HG03432 (cell line): ENCODE results near the gene ARL5C.
A peak's percentile ranks its signal among the peaks of the same experiment; 100 is the strongest.
"Not testable (repeated sequence)": the region's sequence is repeated elsewhere in the genome, so short reads cannot be mapped to it uniquely, and the experiment has no call there.

Experiments used
- ATAC-seq: cut with Tn5 transposase; IDR thresholded peaks from one replicate; pipeline ENCODE4 v1.9.1; 2021; ENCODE audit warnings: mild to moderate bottlenecking, moderate library complexity; ENCODE audit not compliant: unreplicated experiment

Gene ARL5C

DNA sequence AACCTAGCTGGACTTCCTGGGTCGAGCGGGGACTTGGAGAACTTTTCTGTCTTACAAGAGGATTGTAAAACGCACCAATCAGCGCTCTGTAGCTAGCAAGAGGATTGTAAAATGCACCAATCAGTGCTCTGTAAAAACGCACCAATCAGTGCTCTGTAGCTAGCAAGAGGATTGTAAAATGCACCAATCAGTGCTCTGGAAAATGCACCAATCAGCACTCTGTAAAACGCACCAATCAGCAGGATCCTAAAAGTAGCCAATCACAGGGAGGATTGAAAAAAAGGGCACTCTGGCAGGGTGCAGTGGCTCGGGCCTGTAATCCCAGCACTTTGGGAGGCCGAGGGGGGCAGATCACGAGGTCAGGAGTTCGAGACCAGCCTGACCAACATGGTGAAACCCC is 2.5 kb upstream of the ARL5C start:
- not testable (repeated sequence) for ATAC-seq

DNA sequence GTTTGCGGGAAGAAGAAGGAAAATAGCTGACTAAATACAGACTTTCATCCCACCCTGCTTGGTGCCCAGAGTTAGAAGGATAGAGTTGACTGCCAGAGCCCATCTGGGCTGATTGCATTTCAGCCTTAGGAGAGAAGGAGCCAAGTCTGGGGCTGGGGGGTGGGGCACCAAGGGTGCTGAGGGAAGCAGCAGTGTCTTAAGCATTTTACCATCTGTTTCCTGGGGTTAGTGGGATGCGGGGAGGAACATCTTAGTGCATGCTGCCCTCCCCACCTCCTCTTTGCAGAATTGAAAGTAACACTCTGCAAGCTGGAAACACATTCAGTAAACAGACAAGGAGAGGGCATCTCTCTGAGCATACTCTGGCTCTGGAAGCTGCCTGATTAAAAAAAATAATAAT is 1.5 kb upstream of the ARL5C start:
- no peak for ATAC-seq

DNA sequence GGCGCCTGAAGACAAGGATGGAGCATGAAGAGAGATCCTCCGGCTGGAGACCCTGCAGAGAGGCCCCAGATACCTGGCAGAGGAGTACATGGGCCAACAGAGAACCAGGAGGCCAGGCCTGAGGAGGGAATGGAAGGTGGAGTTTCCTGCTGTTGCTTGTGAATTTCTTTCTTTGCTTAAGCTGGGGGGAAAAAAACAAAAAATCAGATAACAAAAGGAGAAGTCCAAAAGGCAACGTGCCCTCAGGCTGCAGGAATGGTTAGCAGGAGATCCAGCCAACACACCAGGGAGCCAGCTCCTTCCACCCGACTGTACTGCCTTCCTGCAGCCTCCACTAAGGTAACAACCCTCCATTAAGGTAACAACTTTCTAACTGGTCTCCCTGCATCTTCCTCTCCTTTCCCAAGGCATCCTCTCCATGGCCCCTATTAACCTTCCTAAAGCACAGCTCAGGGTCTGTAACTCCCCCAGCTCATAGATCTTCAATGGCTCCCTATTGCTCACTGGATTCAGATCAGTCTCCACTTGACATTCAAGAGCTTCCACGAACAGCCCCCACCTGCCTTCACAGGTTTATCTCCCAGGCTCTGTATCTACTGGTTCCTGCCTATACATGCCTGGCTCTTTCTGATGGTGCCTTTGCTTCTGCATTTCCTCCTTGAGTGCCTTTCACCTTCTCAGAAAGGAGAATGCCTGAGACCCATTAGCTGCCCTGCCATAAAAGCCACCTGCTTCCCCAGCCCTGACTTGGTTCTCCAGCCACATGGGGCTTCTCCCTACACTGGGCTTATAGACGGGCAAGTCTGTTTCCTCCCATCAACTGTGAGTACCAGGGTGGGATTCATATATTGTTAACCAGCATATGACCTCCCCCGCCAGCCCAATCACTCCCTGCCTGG is 725 bp upstream of the ARL5C start:
- no peak for ATAC-seq

DNA sequence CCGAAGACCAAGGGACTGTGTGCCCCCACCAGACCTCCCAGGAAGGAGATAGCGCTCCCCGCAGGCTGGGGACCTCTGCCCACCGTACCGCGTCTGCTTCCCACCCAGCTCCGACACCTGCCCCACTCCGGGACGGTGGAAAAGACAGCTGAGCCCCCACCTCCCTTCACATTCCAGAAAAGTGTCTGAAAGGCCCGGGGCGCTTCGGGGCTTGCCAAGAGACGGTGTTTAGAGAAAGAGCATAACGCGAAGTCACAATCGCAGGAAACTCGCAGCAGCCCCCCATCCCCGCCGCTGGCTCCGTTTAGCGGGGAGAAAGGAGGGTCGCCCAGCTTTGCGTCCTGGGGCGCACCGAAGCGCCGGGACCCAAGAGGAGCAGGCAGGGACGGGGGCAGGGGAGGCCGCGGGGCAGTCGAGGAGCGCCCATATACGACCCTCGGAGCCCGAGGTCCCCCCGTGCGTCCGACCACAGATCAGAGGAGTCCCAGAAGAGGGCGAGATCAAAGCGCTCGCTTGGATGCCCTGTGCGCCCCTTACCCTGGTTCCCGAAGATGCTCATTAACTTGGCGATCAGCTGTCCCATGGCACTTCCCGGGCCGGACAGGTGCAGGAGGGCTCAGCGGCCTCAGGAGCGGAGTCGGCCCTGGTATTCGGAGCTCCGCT is 652 bp downstream of the ARL5C start:
- no peak for ATAC-seq

DNA sequence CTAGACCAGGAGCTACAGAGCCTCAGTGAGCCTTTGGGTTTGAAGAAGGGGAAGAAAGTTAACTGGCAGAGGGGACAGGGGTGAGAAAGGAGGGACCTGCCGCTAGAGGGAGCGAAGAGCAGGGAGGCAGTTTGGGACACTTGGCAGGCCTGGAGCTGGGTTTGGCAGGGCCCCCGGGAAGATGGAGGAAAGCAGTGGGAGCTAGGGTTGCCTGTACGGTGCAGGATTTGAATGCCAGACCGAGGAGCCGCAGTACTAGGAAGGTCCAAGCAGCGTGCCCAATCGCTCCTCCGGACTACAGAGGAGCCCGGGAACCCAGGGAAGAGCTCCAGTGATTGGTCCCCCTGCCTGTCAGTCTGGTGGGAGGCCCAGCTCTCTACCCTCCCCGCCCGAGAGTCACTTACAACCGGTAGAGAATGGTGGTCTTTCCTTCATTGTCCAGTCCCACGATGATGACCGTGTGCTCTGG is 1.3 kb downstream of the ARL5C start:
- ATAC-seq = peak; percentile 82

DNA sequence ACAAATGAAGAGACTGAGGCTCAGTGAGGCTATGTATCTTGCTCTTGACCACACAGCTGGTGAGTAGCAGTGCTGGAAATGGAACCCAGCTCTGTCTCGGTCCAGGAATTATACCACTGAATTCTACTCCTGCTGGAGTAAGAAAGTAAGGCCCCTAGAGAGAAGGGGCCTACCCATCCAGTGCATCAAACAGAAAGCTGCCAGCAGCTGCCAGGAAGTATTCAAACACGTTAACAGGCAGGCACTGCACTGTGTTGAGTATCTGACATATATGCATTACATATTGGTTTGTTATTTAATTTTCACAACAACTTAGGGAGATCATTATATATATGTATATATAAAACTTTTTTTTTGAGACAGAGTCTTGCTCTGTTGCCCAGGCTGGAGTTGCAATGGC is 4.0 kb downstream of the ARL5C start:
- no peak for ATAC-seq

DNA sequence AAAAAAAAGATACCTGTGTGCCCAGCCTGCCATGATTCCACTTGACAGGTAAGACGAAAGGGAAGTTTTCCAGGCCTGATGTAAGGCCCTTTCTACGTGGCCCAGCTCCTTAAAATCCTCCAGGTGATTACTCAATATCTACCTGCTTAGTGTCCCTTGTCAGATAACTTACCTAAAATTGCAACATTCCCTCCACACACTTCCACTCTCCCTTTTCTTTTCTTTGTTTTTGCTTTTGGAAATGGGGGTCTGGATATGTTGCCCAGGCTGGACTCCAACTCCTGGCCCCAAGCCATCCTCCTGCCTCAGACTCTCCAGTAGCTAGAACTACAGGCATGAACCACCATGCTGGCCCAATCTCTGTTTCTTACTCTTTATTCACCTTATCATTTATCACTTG is 7.3 kb downstream of the ARL5C start:
- no peak for ATAC-seq

DNA sequence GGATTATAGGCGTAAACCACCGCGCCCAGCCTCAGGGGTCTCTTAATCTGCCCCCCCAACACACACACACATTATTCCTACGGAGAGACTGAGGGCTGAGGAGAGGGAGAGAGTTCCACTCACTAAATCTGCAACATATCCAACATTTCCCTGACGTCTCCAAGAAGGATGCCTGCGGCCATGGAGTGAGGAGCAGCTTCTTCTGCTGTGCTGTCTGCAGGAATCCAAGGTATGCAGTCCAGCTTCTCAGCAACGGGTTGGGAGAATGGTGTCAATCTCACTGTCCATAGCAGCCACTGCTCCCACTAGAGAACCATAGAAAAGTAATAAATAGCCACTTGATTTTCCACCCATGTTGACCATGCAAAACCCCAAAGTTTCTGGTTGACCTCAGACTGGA is 9.5 kb downstream of the ARL5C start:
- ATAC-seq = no peak

DNA sequence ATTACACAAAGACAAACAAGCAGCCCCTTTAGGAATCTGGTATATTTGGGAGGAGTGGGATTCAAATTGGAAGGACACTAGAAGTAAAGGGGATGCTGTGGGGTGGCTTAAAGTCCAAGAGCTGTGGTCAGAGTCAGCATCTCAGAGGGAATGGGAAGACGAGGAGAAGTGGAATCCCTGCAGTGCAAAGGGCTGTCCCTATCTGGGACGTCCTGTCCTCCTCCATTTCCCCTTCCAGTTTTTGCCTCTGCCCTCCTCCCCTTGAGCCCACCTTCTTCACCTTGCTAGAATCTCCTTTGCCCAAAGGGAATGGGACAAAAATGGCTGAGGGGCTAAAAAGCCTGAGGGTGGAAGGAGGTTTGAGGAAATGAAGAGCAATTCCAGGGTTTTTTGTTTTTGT is 10.3 kb downstream of the ARL5C start:
- ATAC-seq = no peak

DNA sequence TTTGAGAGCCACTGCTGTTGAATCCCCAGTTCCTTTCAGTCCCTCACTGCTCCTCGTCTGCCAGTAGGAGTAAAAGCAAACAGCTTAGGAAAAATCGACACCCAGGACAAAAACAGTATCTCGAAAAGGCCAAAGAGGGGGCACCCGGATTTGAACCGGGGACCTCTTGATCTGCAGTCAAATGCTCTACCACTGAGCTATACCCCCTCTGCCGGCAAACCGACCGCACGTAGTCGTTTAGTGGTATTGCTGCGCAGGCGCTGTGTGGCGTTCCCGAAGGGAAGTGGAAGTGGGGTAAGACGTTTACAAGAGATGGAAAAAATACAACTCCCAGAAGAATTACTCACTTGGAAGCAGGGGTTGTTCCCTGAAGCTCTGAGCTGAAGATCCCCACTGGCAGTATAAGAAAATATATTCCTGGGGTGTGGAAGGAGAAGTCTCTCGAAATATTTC is 12.3 kb downstream of the ARL5C start:
- ATAC-seq = peak; percentile 44

DNA sequence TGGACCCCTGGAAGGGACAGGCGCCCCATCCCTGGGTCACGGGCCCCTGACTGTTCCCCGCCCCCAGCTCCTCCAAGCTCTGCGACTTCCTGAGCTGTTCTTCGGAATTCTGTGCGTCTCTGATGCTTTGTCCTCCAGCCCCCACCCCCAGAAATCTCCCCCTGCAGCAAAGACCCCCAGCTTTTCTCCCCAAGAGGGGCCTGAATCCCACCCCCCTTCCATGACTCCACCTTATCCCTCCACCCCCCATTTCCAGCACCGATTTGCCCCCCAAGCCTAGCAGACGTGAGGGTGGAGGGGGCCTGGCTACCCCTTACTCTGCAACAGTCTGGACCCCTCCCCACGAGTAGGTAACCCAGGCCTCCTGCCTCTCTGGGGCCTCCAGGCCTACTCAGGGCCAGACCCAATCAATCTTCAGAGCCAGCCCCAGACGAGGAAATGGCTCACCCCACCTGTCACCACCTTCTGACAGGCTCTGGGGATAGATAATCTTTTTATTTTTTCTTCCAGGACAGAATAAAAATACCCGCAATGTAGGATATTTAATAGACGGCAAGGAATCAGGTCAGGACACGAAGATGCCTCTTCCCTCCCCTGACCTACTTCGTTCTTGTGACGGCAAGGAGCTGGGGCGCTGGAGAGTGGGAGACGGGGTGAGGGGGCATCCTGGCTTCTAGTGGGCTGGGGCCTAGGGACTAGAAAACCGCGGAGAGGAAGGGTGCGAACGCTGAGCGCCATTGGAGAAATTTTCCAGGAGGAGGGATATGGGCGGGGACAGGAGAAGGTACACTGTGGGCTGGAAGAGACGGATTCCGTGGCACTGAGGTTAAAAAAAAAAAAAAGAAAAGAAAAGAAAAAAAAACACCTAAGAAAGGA is 13.8 kb downstream of the ARL5C start:
- ATAC-seq = no peak

DNA sequence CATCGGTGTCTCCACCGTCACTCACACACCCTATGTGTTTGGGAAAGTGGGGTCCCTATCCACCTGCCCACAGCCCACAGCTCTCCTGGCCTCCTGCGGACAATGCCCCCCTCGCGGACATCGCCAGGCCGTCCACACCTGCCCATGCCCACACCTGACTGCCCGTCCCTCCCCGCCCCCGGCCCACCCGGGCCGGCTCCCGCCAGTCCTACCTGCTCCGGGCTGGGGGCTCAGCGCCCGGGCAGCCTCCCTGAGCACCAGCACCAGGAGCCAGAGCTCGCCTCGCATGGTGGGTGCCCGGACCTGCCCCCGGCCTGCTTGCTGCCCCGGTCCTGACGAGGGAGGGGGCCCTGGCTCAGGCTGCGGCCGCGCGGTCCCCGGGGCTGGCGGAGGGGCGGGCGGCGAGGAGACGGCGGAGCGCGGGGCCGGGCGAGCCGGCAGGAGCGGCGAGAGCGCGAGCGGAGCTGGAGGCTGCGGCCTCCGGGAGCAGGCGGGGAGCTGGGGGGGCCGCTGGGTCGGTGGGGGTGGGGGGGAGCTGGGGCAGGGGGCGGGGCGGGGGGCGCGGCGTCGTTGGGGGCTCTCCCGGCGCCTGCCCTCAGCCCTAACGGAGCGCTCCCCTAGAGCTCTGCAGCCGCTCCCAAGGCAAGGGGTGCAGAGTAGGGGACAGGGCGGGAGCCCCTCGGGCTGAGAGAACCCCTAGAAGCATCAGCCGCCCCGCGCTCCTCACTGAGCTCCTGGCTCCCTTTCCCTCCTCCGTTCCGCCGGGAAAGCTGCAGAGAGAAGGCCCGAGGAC is 14.6 kb downstream of the ARL5C start, which contains the start of gene PLXDC1:
TSS of gene PLXDC1 (minus strand) at position 488 of the 793 bp plus-strand sequence. CDS start at position 288, 200 bp downstream.
- ATAC-seq = no peak

DNA sequence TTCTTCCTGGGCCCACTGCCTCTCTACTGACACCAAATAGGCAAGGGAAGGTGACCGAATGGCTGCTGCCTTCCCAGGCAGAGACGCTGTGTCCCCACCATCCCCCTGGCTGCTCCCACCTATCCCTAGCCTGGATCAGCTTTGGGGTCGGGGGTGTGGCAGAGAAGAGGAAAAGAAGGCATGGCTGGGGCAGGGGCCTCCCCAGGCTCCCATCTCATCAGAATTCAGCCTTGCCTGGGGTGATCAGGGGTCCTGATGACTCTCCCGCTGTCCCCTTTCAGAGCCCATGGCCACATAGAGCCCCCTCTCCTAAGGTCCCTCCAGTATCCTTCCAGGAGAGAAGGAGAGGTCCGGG is 15.2 kb downstream of the ARL5C start:
- ATAC-seq = no peak

DNA sequence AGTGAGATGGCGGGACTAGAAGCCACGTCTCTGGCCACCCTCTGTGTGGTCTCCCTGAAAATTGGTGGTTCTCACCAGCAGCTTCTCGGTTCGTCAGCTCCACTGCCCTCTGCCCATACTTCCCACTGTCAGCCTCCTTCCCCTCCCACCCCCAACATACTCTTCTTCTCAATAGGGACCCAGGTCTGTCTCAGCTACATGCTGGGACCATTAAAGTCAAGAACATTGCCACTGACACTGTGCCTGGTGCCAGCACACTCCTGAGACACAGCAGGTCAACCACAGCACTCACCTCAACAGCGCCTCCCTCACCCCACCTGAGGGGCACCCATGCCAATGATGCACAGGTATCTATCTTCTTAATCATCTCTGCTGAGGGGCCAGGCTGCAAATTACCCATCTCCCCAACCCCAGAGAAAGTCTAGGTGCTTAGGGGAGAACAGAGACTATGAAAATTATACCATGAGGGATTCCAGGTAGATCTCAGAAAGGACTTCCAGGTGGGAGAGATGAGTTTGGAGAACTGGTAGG is 15.8 kb downstream of the ARL5C start:
- ATAC-seq = no peak

DNA sequence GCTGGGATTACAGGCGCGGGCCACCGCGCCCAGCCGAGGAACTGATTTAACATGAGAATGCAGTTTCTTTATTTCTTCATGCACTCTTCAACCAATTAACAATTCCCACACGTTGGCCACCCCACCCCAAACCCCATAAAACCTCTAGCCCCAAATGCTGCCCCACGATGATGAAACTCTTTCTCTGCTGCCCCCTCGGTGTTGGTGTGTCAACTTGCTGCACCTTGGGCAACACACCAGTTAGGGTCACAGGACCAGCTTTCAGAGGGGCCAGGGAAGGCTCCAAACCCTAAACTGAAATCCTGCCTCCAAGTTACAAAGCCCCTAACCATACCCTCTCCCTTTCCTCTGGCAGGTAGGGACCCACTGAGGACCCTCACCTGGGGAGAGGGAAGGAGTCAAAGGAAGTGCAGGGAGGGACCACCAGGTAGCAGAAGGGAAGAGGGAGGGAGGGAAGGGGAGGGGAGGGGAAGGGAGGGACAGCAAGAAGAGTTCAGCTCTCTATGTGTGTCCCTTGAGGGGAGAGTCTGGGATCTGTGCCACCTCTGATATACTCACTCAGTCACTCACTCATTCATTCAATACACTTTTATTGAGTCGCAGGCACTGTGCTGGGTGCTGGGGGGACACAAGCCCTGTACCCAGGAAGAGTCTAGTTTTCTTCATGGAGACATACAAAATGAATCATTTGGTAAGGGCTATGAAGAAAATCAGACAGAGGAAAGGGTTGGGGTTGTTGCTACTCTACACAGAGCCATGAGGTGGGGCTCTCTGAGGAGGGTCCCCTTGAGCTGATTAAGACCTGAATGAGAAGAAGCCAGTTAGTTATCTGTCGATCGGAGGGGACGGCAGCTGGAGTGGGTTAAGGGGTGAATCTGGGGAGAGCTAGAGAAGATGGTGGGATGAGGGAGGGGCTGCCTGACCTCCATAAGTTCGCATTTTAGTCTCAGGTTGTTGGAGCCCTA is 18.5 kb downstream of the ARL5C start:
- no peak for ATAC-seq

DNA sequence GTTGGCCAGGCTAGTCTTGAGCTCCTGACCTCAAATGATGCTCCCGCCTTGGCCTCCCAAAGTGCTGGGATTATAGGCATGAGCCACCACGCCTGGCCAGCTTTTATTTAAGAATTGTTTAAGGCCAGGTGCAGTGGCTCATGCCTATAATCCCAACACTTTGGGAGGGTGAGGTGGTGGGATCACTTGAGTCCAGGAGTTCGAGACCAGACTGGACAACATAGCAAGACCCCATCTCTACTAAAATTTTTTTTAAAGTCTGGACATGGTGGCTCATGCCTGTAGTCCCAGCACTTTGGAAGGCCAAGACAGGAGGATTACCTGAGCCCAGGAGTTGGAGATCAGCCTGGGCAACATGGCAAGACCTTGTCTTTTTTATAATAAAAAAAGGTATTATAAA is 19.7 kb downstream of the ARL5C start:
- ATAC-seq = no peak

DNA sequence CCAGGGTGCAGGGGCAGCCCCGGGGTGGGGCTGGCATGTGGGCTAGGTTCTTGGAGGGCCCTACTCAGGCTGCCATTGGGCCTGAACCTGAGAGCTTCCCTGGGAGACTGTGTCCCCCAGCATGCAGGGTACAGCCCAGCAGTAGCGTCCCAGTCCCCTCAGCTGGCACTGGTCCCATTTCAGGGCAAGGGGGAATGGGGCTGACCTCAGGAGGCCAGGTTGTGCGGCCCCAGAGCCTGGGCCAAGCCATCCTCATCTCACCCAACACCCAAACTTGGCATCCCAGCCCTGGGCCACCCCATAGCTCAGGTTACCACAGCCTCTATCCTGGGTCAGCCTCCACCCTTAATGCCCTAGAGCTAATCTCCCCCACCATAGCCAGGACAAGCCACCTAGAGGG is 20.8 kb downstream of the ARL5C start:
- ATAC-seq = no peak

DNA sequence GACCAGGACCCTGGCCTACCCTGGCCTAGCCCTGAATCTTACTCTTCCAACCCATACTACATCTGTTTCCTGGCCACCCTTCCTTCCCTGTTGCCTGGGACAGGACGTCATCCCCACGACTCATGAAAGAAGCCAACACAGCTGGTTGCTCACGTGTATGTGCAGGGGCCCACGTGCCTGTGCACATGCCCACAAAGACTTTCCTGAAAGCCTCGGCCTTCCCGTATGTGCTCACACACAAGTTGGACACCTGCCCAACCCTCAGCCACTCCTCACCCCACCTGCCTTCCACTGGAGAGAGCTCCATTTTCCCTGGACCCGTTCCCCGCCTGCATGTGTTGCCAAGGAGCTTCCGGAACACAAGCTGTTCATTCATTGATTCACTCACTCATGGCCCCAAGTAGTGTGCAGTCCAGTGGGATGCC is 21.5 kb downstream of the ARL5C start:
- no peak for ATAC-seq

DNA sequence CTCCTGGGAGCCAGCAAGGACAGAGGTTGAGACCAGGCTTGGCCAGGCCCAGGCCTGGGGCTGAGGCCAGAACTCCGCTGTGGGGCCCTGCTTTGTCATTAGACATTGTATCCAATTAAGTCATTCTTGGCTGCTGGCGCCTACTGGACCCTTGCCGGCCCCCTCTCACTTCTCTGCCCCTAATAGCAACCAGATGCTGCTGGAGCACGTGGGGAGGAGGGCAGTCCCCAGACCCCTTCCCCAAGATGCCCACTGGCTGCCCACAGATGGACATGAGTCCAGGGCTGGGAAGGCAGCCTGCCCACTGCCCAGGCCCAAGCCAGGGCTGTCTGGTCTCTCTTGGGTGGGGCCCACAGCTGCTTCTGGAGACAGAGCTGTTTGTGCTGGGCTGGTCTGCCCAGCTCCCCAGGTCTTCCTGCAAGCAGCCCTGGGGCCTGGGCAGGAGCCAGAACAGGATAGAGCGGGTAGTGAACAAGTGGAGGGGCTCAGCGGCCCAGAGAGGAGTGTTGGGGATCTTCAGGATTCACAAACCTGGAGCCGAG is 22.3 kb downstream of the ARL5C start:
- ATAC-seq = no peak
